ENCODE results near the gene COL19A1.
"Not testable (repeated sequence)": the region's sequence is repeated elsewhere in the genome, so short reads cannot be mapped to it uniquely, and the experiment has no call there.

Gene COL19A1

DNA sequence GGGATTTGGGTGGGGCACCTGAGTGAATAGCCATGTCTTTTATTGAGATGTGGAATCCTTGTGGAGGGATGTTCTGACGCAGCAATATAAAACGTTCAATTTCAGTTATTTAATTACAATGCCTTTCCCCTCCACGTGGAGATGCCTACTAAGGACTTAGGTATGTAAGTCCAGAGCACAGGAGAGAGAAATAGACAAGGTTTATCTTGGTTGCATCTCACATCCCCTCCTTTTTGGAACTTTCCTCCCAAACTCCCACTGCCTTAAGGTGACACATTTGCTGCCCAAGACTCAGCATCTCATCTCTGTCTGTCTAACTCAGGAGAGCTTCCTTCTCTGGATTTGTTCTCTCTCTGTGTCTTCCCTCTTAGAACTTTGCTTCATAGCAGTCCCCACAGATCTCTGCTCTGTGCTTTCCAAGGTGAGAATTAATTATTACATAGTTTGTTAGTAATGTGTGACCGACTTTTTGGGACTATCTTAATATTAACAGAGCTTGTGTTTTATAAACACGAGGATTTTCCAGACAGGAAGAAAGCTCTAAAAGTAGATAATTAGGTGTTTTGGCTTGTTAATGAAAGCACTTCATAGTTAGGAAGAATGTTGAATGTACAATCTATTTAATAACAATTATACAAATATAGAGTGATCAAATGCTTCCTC, 52.6 kb downstream of the COL19A1 start:
- TF ChIP-seq, protein P1, sequence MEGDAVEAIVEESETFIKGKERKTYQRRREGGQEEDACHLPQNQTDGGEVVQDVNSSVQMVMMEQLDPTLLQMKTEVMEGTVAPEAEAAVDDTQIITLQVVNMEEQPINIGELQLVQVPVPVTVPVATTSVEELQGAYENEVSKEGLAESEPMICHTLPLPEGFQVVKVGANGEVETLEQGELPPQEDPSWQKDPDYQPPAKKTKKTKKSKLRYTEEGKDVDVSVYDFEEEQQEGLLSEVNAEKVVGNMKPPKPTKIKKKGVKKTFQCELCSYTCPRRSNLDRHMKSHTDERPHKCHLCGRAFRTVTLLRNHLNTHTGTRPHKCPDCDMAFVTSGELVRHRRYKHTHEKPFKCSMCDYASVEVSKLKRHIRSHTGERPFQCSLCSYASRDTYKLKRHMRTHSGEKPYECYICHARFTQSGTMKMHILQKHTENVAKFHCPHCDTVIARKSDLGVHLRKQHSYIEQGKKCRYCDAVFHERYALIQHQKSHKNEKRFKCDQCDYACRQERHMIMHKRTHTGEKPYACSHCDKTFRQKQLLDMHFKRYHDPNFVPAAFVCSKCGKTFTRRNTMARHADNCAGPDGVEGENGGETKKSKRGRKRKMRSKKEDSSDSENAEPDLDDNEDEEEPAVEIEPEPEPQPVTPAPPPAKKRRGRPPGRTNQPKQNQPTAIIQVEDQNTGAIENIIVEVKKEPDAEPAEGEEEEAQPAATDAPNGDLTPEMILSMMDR (IDR thresholded peaks at IDR 0.05; ENCODE audit: poor library complexity, severe bottlenecking): no peak
- Histone ChIP-seq H3K36me3 (ENCODE audit: low read depth) (no peaks in the 10 kb centered on the region), H3K4me3 (ENCODE audit: severe bottlenecking) (no peak overlapping the region), H3K9me3 (ENCODE audit: severe bottlenecking) (no peaks in the 10 kb centered on the region), H3K4me1 (ENCODE audit: insufficient read depth, poor library complexity, severe bottlenecking) (peaks cover 7% of the 10 kb centered on the region), H3K27ac (ENCODE audit: poor library complexity, severe bottlenecking) (no peak overlapping the region), H3K27me3 (ENCODE audit: insufficient read depth, poor library complexity, severe bottlenecking) (no peaks in the 10 kb centered on the region)
- ATAC-seq (ENCODE audit: low read depth) (peak; percentile 47; the same call in 1 of the 3 replicates), DNase-seq (ENCODE audit: low spot score) (no peak)

DNA sequence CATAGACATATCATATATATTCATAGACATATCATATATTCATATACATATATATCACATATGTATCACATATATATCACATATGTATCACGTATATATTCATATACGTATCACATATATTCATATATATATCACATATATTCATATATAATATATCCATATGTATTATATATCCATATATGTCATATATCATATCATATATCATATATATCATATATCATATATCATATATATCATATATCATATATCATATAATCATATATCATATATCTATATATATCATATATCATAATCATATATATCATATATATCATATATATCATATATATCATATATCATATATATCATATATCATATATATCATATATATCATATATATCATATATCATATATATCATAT, 54.7 kb downstream of the COL19A1 start:
- not testable (repeated sequence) for H3K4me3 ChIP-seq (ENCODE audit: severe bottlenecking); H3K27ac ChIP-seq (ENCODE audit: poor library complexity, severe bottlenecking); H3K27me3 ChIP-seq (ENCODE audit: insufficient read depth, poor library complexity, severe bottlenecking); ATAC-seq (ENCODE audit: low read depth); DNase-seq (ENCODE audit: low spot score); H3K4me1 ChIP-seq (ENCODE audit: insufficient read depth, poor library complexity, severe bottlenecking); H3K9me3 ChIP-seq (ENCODE audit: severe bottlenecking); H3K36me3 ChIP-seq (ENCODE audit: low read depth)

DNA sequence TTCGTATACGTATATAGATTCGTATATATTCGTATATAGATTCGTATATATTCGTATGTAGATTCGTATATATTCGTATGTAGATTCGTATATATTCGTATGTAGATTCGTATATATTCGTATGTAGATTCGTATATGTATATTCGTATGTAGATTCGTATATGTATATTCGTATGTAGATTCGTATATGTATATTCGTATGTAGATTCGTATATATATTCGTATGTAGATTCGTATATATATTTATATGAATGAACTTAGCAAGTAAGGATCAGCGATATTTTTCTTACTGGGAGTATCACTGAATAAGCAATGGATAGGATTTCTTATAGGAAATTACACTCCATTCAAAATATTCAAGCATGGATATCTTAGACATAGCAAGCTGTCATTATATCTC, 55.3 kb downstream of the COL19A1 start:
- not testable (repeated sequence) for ATAC-seq (ENCODE audit: low read depth)

DNA sequence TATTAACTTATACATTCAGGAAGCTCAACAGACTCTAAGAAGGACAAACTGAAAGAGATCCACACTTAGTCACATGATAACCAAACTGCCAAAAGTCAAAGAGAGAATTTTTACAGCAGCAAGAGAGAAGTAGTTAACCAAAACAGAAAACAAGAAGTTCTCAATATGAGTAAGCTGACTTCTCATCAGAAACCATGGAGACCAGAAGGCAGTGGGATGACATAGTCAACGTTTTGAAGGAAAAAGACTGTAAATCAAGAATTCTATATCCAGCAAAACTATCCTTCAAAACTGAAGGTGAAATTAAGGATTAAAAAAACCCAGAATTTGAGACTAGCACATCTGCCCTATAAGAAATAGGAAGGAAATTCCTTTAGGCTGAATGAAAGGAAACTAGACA, 60.4 kb downstream of the COL19A1 start:
- no peak for ATAC-seq (ENCODE audit: low read depth)
- Histone ChIP-seq H3K36me3 (ENCODE audit: low read depth) (no peaks in the 10 kb centered on the region), H3K27ac (ENCODE audit: poor library complexity, severe bottlenecking) (no peak overlapping the region), H3K27me3 (ENCODE audit: insufficient read depth, poor library complexity, severe bottlenecking) (peaks cover 3% of the 10 kb centered on the region), H3K4me3 (ENCODE audit: severe bottlenecking) (no peak overlapping the region), H3K4me1 (ENCODE audit: insufficient read depth, poor library complexity, severe bottlenecking) (no peaks in the 10 kb centered on the region), H3K9me3 (ENCODE audit: severe bottlenecking) (peaks cover 2% of the 10 kb centered on the region)
- no peak for DNase-seq (ENCODE audit: low spot score)
- TF ChIP-seq, protein P1 (IDR thresholded peaks at IDR 0.05; ENCODE audit: poor library complexity, severe bottlenecking): no peak

More for the DNA sequence above, 55.3 kb downstream of the COL19A1 start:
- not testable (repeated sequence) for H3K36me3 ChIP-seq (ENCODE audit: low read depth); H3K27me3 ChIP-seq (ENCODE audit: insufficient read depth, poor library complexity, severe bottlenecking); H3K4me3 ChIP-seq (ENCODE audit: severe bottlenecking); H3K27ac ChIP-seq (ENCODE audit: poor library complexity, severe bottlenecking); H3K9me3 ChIP-seq (ENCODE audit: severe bottlenecking); DNase-seq (ENCODE audit: low spot score); H3K4me1 ChIP-seq (ENCODE audit: insufficient read depth, poor library complexity, severe bottlenecking)

DNA sequence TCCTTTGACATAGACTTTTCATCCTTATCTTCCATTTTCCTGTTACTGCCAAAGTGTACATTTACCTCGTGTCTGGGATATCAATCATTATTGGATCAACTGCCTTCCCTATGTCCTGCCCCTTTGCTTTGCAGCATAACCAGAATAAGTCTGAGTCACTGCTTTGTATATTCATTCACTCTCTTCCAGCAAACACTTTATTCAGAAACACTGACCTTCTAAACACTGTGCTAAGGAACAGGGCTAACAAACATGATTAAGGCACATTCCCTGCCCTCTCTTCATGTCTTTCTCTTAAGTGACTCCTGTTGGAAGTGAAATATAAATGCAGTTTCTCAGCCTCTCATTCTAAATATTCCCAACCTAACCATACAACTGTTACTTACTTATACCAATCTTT, 66.9 kb downstream of the COL19A1 start:
- Histone ChIP-seq H3K27ac (ENCODE audit: poor library complexity, severe bottlenecking) (no peak overlapping the region), H3K4me3 (ENCODE audit: severe bottlenecking) (no peak overlapping the region), H3K4me1 (ENCODE audit: insufficient read depth, poor library complexity, severe bottlenecking) (no peaks in the 10 kb centered on the region), H3K9me3 (ENCODE audit: severe bottlenecking) (no peaks in the 10 kb centered on the region), H3K36me3 (ENCODE audit: low read depth) (no peaks in the 10 kb centered on the region), H3K27me3 (ENCODE audit: insufficient read depth, poor library complexity, severe bottlenecking) (peaks cover 16% of the 10 kb centered on the region)
- ATAC-seq (ENCODE audit: low read depth) (peak; percentile 33; the same call in 1 of the 3 replicates), DNase-seq (ENCODE audit: low spot score) (no peak)
- TF ChIP-seq, protein P1 (IDR thresholded peaks at IDR 0.05; ENCODE audit: poor library complexity, severe bottlenecking): no peak

DNA sequence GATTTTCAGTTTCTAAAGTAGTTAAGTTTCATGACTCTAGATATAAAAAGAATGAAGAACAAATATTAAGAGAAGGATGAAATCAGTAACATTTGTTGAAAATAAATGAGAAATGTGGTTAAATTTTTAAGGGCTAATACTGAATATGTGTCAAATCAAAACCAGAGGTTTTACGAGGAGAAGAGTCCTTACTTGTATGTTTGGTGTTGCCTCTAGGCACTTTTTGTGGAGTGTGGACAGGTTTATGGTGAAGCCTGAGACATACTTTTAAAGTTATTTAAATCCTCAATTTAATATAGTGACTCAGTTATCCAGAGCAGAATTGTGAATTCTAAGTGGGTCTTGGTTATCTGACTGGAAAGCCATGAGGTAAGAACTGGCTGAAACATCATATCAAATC, 68.7 kb downstream of the COL19A1 start:
- no peak for ATAC-seq (ENCODE audit: low read depth)
- Histone ChIP-seq H3K4me1 (ENCODE audit: insufficient read depth, poor library complexity, severe bottlenecking) (no peaks in the 10 kb centered on the region), H3K4me3 (ENCODE audit: severe bottlenecking) (no peak overlapping the region), H3K9me3 (ENCODE audit: severe bottlenecking) (no peaks in the 10 kb centered on the region), H3K27me3 (ENCODE audit: insufficient read depth, poor library complexity, severe bottlenecking) (peaks cover 16% of the 10 kb centered on the region), H3K36me3 (ENCODE audit: low read depth) (no peaks in the 10 kb centered on the region), H3K27ac (ENCODE audit: poor library complexity, severe bottlenecking) (no peak overlapping the region)
- no peak for DNase-seq (ENCODE audit: low spot score)
- TF ChIP-seq, protein P1 (IDR thresholded peaks at IDR 0.05; ENCODE audit: poor library complexity, severe bottlenecking): no peak

Data from RWPE2 (cell line).